NCI-H1048 (cell line): Measurements from ENCODE around the gene EPGN.

Experiments
- DNase-seq: peaks from one replicate; lab custom pipeline; 2025; lab: John Stamatoyannopoulos, UW

The EPGN gene

DNA sequence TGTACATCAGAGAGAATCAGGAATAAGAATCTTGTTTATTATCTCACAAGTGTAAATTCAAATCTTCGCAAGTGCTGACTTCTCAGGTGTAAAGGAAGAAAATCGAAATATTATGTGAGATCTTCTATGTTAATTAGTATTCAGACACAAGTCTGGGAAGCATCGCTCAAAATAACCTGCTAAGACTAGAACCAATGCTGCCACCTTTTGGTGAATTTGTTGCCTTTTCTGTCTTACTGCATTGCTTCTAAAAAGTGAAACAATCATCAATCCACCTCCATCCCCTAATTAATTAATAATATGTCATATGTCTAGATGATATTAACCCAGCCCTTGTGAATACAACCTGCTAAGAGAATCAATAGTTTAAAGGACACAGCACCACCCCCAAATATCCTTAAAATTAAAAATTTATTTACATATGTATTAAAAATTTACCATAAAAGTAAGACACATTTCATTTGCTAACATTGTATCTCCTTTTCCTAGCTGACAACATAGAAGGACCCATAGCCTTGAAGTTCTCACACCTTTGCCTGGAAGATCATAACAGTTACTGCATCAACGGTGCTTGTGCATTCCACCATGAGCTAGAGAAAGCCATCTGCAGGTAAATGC is 3.5 kb downstream of the EPGN start:
- DNase-seq: peak; percentile 6

DNA sequence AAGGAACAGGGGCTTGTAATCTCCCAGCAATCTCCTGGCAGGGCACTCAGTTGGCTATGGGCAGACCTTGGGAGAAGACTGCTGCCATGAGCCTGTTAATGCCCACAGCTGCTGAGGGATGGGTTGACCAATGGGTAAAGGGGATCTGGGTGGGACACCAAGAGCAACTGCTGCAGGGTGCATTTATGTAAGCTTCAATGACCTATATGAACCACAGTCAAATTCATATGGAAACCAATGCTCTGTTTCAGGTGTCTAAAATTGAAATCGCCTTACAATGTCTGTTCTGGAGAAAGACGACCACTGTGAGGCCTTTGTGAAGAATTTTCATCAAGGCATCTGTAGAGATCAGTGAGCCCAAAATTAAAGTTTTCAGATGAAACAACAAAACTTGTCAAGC is 6.1 kb downstream of the EPGN start:
- DNase-seq: no peak

DNA sequence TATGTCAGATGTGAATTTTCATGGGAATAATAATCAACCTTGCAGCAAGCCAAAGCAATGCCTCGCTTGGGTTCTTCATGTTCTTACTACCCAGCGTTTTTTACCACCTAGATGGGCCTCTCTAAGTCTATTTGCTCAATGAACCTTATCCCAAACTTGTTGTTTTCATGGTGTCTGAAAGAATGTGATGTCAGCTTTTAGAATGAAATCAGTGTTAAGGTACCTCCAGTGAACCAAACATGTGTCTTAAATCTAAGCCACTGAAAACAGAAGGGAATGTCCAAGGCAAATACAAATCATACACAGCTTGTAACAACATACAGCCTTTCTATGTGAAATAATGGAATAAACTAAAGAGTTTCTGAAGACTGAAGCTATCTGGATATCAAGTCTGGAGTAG is 6.7 kb downstream of the EPGN start:
- DNase-seq: no peak

DNA sequence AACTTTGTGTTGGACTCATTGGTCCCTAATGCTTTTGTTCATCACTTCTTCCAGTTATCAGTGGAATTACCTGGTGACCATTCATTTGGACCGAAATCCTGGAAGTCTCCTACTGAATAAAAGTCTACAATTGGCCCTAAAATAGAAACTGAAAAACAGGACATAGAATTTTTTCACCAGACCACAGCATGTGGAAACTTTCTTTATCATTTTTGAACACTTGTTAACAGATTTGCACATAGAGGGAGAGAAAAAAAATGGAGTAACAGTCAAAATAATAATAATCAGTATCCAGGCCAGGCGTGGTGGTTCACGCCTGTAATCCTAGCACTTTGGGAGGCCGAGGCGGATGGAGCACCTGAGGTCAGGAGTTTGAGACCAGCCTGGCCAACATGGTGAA is 7.1 kb downstream of the EPGN start:
- DNase-seq: no peak

DNA sequence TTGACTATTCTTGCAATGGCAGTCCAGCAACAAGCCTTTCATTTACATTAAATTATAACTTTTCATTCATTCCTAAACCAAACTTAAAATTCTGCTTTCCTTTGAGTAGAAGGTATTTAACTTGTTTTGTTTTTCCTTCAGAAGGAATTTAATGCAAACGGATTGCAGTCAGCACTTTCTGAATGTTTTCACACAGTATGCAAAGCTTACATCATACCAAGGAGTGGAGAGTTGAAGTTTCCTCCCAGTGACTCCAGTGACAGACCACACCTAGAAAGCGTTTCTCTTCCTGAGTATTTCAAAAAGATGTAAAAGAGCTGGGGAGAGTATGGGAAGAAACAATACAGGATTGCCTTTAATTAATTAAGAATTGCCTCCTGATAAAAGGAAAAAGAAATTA is 8.1 kb downstream of the EPGN start:
- DNase-seq: no peak

DNA sequence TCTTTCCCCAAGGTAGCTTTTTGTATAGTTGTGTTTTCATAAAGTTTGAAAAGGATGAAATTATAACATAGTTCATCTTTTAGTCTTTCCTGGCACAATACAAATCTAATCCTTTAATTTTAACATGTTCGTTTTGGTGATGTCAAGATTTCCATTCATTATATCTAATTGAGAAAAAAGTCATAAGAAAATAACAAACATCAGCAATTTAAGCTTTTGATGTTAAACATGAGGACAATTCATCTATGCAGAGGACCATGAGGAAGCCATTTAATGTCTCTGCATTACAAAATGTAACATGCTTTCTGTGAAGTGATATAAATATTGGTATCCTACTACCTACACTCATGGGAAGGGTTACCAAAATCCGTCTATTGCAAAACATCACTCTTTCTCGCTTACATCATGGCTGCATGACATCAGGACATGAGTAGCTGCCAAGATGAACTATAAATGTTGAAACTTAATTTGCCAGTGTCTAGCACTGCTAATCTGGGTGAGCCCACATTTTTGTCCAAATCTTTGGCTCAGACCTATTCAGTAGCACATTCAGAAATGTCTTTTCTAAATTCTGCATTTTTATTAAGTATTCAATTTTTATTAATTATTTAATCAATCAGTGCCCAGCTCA is 9.5 kb downstream of the EPGN start:
- no peak for DNase-seq

DNA sequence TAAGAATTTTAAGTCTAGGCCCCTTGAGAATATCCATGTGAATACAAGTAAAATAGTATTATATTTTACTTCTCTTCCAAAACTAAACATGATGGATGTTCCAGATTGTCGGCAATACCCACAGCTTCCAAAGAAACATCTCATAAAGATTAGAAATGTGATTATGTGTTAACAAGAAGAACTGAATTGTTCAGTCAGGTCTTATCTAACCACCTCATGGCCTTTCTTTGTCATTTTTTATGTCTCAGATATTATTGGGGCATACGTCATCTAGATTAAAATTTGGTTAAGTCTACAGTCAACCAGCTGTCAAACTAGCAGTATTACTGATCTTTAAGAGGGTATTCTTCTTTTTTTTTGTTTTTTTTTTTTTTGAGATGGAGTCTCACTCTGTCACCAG is 10.0 kb downstream of the EPGN start:
- DNase-seq: no peak

DNA sequence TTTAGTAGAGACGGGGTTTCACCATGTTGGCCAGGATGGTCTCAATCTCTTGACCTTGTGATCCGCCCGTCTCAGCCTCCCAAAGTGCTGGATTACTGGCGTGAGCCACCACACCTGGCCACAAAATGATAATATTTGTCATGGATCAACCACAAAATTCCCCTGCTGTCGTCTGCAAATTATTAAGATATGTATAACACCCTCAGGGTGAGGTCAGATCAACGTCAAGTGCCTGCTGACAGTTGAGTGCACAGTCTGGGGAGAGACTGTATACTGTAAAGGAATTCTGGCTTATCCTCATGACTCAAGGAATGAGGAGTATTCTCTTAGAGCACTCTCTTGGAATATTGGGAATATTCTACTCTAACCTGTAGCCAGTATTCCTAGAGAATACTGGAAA is 11.2 kb downstream of the EPGN start:
- no peak for DNase-seq

DNA sequence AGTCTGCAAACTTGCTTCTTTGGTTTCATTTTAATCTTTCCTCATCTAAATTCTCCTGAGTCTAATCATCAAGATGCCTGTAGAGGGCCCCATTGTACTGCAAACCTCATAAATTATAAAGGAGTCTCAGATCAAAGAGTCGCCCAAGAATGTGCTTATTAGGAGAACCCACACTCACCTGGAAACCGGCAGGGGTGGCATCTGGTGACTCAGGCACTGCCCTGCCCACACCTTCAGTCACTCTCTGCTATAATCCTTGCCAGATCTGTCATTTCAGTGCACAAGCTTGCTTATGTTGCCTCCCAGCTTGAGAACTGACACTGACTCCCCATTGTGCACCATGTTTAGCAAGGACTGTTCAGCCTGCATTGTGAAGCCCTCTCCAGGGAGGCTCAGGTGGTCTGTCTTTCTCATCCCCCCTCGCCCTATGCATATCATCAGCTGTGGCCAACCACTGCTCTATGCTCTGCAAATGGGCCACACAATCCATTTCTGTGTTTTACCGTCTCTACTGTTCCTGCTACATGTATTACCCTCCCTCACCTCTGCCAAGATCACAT is 12.4 kb downstream of the EPGN start:
- peak; percentile 22 for DNase-seq

DNA sequence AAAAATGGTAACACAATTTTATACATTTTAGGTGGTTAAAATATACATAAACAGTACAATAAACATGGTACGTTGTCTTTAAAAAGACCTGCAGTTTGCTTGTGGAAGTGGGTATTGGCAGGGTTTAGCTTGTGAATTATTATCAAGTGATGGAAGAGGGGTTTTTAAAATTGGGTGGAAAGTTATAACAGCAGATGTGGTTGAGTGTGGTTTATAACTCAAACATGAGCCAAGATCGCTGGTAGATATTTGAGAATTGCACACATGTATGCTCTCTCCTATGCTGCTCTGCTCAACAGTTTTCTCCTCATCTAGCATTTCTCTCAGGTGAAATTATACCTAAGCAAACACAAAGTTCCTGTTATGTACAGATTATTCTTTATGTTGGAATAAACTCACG is 14.0 kb downstream of the EPGN start:
- no peak for DNase-seq

DNA sequence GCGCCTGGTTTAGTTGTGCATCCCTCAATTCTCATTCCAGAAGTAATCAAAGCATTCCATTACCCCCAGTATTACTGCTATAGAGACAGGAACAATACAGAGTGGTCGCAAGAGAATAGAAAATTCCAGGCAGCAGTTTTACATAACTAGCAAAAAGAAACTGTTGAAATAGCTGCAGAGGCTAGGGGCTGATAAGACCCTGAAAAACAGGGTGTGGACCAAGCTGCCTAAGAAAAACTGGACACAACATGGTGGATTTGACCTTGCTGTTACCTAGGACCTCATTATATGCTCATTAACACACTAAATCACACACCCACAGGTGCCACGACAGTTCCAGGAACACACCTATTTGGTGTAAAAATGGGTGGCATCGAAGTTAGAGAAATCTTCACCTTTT is 15.4 kb downstream of the EPGN start:
- DNase-seq: no peak

DNA sequence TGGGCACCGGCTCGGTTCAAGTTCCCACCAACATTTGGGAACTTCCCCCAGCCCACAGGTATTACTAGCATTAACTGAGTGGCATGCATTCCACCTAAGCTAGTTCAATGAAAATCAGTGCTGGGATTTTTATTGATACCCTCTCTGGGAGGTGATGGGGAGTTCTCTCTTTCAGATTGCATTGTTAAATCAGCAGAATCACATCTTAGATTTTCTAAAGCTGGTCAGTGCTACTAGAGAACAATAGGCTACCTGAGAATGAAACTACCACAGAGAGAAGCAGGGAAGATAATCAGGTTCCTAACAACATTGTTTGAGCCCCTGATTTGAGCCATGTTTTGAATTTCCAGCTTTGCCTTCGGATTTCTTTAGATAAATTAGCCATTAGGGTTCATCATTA is 16.0 kb downstream of the EPGN start:
- no peak for DNase-seq

DNA sequence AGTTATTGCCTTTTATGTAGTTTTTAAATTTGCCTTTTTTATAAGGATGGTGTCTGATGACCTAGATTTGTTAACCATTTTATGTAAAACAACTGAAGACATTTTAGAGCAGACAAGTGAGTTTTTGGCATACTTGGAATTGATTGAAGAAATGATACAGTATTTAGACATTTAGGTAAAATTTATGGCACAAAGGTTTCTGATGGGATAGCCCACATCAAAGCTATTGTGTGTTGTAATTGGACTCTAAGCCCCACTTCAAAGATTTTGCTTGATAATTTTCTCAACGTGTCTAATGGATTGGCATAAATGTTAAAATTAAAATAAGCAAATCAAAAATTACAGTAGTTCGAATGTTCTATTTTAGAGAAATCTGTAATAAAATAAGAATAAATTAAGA is 17.6 kb downstream of the EPGN start:
- DNase-seq: no peak

DNA sequence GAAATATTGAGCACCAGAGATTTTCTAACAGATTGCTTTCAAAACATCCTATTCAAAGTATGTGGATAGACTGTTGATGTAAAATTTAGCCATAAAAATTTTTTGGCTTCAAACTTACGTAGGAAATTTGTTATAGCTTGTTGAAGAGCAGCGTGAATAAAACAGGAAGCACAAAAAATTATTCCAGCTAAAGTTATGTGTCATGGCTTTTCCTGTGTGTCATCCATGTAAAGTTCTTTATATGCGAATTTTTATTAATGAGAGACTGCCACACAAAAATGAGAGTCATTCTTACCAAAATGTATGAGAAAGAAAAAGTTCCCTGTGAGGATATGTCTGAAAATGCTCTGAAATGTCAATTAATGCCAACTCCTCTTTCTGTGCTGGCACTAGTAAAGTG is 19.5 kb downstream of the EPGN start:
- DNase-seq: no peak

DNA sequence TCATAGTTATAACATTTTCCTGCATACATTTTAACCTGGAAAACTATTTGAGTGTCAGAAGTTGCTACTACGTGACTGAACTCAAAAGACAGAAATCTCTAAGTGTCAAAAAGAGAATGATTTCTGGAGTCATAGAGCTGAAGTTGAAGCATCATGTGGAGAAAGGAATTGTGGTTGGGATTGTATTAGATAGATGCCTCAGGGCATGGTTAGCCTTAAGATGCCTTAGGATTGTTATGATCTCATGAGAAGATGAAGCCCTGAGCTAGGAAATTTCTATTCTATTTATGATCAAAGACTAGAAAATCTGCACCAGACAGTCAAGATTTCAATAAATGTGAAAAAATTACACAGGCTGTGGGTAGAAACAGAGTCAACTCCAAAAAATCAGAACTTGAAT is 20.2 kb downstream of the EPGN start:
- DNase-seq: no peak

DNA sequence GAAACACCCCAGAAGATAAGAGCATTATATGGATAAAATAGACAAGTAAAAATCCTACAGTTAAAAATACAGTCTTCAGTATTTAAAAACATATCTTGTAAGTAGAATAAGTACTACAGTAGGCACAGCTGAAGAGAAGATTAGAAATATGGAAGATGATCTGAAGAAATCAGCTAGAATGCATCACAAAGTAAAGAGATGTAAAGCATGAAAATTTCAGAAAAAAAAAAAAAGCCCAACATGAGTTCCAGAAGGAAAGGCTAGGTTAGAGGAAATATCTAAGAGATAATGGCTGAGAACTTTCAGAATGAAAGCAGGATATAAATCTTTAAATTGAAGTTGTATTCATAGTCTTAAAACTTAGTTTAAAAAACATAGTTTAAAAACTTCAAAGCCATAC is 21.0 kb downstream of the EPGN start:
- DNase-seq: no peak

DNA sequence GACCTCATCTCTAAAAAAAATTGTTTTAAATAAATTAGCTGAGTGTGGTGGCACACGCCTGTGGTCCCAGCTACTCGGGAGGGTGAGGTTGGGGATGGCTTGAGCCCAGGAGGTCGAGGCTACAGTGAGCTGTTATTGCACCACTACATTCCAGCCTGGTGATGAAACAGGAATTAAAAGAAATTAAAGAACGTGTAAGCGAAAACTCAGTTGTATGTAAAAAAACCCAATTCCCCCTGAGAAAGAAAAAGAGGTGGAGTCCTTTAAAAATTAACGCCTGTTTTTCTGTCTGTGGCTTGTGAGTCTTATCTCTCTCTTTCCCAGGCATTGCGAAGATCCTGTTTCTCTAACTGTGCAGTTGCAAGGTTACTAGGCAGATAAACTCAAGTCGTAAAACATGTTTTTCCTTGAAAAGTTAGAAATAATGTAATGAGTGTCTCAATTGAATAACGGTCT is 22.1 kb downstream of the EPGN start:
- DNase-seq: no peak

DNA sequence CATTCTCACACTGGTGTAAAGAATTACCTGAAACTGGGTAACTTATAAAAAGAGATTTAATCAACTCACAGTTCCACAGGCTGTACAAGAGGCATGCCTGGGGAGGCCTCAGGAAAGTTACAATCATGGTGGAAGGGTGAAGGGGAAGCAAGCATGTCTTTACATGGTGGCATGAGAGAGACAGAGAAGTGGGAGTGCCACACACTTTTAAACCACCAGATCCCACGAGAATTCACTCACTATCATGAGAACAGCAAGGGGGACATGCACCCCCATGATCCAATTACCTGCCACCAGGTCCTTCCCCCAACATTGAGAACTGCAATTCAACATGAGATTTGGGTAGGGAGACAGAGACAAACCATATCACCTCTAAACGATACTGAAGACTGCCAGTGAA is 23.0 kb downstream of the EPGN start:
- no peak for DNase-seq

DNA sequence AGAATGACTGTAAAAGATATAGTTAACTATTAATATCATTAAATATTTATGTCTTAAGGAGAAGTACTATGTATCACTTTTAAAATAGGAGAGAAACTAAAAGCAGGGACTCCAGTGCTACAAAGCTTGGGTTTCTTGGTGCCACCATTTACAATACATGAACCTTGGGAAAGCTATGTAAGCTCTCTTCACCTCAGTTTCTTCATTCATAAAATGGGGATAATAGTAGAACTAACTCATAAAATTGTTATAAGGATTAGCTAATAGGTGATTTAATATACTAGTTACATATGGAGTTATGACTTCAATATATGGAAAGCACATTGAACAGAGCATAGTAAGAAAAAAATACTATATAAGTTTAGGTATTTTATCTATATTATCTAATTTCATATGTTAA is 23.7 kb downstream of the EPGN start:
- DNase-seq: no peak

DNA sequence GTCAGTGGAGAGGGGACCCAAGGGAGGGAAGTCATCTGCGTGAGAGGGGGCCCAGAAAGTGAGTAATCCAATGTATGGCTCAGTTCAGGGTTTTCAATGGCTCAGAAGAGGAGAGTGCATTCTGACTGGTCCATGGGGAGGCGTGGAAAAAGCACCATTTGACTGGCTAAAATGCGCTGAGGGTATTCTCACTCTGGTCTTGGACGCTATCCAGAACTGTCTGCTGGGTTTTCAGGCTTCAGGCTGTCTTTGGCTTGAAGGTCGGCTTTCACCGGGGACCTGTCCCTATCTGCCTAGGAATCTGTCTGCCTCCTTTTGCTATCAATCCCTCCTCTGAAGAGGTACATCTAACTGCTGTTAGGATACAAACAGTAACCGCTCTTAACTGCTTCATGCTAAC is 26.4 kb downstream of the EPGN start:
- no peak for DNase-seq

DNA sequence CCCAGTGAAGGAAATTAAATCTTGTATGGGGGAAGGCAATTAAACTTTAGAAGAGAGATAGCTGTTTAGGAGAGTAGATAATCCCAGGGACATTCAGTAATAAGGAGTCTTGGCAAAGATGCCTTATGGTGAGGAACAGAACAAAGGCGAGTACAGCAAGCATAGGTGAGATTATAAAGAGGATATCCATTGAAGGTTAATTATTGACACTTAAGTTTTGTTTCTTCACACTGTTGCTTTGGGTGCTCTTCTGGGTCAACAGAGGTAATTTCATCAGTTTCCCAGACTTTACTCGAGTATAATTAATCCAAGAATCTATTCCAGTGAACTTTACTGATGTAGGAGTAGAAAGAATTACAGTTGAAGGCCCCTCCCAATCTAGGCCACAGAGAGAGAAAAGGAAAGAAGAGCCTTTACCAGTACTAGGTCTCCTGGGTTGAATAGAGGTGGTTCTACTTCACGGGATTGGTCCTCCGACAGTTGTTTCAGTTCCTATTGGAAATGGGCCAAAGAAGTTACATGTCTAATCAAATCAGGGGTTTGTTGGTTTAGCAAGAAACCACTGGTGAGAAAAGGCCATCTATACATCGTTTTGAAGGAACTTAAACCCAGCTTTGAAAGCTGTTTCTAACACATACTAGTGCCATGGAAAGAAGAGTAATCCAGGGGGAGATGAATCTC is 27.2 kb downstream of the EPGN start:
- DNase-seq: no peak

DNA sequence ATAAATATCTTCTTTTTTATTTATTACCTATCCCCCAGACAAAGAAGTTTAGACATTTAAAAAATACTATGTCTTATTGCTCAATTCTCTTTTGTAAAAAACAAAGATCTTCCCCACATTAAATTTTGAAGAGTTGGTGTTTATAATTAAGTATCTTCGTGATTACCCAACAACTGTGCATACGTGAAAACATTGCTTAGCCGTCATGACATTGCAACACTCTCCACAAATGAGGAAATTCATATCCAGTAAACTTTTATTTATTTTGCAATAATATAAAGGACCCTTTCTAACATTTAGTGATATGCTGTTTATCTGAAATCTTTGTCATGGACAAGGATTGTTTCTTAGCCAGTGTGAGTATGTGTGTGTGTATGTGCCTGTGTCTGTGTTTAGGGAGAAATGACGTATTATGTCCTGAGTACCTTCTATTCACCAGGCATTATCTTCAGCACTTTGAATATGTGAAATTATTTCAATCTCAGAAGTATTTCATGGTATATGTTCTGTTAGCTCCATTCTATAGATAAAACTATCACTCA is 30.6 kb downstream of the EPGN start:
- DNase-seq: no peak

DNA sequence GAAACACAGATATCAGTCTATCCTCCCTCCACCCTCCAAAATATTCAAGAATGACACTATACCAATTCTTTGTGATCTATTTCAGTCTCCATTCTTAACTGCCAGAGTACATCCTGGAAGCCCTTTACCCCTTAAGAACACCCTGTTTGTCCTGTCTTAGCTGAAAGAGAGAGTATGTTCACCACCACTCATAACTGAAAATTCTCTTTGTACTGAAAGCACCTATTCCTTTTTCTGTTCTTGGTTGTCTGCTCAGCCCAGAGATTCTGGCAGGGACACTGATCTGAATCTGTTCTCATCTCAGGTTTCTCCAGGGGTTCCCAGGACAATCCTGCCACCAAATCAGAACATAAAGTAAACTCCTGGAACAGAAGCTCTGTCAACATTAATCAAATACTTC is 31.2 kb downstream of the EPGN start:
- no peak for DNase-seq
